HG02884 (cell line): Measurements from ENCODE around the gene KHDRBS2.

ENCODE experiments used
- ATAC-seq: cut with Tn5 transposase; IDR thresholded peaks from one replicate; pipeline ENCODE4 v1.9.1; 2021; ENCODE audit warnings: mild to moderate bottlenecking, moderate library complexity; ENCODE audit not compliant: unreplicated experiment

KHDRBS2 gene

DNA sequence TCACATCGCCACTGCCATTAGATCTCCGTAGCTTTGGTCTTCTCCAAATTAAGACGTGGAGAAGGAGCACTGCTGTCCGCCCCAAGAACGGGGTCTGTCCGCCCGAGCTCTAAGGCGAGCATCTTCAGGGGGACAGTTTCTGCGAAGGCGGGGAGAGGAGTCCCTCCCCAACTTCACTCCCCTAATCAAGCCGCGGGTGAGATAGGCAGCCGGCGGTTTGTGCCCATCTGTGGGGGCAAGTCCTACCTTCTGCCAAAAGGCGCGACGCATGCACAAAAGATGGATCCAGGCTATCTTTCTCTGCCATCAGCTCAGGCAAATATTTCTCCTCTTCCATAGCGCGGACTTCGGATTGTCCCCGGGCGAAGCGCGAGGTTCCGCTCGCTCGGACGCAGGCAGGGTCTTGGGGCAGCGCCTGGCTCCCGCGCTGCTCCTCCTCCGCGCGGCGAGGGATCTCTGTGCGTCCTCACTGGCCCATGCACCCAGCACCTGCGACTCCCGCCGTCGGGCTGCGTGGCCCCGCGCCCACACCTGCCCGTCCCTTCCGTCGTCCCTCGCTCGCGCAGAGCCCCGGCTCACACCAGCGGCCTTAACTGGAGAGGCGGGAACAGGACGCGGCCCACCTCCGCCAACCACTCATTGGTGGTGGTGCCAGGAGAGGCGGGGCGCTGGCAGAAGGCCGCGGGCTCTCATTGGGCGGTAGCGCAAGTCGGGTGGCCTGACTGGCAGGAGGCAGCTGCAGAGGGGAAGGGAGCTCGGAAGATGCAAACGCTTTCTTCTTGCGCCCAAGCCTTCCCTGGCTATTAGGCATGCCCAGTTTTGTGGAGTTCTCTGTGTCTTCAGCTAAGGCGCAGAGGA, at the start of gene KHDRBS2:
TSS of gene KHDRBS2 (minus strand) at position 614 of the 858 bp plus-strand sequence.
- ATAC-seq: peak; percentile 100

GRCh38 chr6:62328607-62329006, 42.6 kb upstream of the KHDRBS2 start:
- ATAC-seq: no peak

DNA sequence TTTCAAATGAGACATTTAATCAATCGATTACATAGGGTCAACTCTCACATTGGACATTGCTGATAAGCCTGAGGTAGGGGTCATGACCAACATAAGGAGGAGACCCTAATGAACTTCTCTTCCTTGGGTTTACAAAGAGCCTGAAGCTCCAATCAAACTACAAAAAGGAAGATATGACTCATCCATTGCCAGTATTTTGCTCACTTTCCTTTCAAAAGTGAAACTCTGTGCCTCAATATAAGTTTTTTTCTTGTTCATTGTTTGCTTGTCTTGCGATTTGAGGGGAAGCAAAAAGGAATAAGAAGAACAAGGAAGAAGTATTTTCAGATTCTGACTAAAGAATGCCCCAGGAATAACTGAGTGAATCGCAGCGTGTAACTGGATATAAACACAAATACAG, 38.8 kb upstream of the KHDRBS2 start:
- no peak for ATAC-seq

GRCh38 chr6:62323818-62324431, 37.9 kb upstream of the KHDRBS2 start:
- ATAC-seq: no peak

DNA sequence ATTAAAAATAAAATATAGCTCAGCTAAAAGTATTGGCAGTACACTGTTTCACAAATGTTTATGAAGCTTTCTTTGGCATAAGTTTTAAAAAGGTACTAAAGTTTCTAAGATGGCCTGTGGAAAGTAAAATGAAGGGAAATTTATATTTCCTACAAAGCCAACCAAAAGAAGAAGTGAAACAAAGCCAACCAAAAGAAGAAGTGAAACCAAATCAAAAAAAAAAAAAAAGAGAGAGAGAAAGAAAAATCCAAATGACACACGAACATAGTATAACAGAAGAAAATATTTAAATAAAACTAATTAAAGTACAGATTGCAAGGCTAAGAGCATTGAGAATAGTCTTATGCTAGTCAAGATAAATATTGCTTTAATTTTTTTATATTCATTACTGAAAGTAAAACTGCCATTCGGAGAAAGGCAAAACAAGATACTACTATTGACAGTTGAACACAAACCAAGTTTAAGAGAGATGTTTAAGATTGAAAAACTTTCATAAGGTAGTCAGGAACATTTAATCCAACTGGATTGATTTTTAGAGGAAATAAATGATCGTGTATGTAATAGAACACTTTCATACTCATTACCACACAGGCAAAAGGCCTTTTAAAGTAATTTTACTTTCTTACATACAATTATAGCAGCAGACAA, 12.8 kb upstream of the KHDRBS2 start:
- ATAC-seq: peak; percentile 88

DNA sequence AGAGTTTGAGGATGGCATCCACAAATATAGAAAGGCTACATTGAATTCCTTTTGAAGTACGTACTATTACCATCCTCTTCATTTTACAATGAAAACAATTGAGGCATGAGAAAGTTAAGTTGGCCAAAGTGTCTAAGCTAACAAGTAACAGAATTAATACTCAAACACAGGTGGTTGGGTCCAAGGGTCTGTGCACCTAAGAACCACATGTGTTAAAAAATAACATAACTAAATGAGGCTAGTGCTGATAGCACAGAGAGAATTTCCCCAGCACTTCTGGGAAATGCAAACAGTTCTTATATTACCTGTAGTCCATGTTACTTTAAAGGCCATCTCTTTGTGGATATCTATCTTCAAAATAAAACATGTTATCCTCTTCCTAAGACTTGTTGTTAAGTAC, 10.5 kb upstream of the KHDRBS2 start:
- ATAC-seq: no peak

DNA sequence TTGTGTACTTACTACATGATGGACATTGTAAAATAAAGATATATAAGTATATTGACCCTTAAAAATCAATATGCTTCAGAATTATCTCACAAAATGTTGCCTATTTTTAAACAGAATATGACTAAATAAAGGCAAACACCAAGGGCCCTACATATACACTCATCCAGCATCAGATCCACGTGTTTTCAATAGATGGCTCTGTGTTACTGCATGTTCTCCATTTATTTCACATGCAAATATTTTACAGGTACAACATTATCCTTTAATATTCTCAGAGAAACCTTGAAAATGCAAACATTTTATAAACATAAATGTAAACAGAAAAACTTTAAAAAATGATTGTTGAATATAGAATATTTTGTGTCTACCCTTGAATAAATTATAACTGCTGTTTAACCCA, 2.9 kb upstream of the KHDRBS2 start:
- ATAC-seq: no peak

DNA sequence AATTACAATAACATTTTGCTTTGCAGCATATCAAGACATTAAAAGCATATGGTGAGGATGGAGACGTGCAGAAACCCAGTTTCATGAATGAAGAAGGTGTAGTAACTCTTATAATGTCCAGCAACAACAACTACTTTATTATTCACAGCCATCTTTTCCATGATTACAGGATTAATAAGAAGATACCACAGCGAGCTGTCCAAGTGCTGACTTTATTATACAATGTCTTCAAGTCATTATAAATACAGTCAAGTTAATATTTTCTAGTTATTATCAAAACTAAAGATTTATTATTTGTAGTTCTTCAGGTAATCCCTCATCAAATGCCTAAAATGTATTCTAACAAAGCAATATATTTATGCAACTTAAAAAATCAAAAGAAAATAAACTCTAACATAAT, 2.5 kb upstream of the KHDRBS2 start:
- no peak for ATAC-seq

DNA sequence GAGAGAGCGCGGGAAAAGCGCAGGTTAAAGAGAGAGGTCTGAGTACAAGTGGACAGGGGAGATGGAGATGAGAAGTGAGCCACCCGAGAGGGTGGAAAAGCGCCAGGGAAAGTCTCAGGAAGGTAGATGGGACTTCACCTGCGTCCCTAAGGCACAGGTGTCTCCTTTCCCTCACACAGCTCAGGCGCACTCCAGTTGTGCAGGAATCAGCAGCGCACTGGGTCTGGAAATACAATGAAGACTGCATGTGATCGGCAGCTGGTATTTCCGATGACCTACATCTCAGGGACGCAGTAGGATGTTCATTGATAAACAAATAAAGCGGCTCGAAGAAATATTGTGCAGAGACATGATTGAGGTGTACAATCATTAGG, 432 bp upstream of the KHDRBS2 start:
- ATAC-seq: no peak

GRCh38 chr6:62284725-62285124, 1.3 kb downstream of the KHDRBS2 start:
- ATAC-seq: no peak

DNA sequence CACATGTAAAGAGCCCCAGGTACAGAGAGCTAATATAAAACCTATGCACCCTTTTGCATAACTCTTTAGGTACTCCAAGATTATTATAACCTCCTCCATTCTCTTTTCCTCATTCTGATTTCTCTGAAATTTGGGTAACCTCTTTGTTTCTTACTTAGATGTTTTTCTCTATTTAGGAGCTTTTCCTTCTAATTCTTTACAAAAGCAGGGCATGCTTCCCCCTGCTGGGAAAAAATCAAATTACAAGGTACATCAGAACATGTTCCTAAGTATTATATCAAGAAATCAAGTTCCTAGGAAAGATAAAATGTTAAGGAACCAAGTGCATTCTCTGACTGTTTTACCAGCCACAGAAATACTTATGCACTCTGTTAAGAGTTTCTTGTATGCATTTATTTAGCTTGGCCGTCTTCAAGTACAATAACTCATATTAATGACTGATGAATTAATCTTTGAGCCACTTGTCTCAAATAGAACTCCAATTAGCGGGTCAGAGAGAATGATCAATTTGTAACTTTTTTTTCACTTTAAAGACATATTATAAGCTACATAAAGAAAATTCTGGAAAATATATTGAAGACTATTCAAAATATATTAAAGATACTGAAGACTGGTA, 2.1 kb downstream of the KHDRBS2 start:
- no peak for ATAC-seq

DNA sequence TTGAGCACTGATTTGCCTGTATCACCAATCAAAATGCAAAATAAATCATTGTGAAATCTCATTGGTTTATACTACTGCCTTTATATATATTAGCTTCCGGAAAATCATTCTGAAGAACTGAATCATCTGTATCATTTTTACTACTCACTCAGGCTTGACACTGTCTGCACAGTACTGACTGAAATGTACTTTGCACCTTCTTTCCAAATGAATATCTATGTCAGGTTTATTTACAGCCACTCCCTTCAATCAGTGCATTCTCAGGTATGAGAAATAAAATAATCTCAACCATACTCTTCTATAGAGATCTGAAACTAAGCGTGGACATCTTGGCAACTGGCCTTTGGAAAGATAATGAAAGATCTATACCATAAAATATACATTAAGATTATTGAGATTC, 2.7 kb downstream of the KHDRBS2 start:
- no peak for ATAC-seq

- no peak for ATAC-seq
Measured at GRCh38 chr6:62280099-62280498, 5.9 kb downstream of the KHDRBS2 start.

- no peak for ATAC-seq
Measured at GRCh38 chr6:62272114-62272513, 13.9 kb downstream of the KHDRBS2 start.

GRCh38 chr6:62265906-62266525, 20.0 kb downstream of the KHDRBS2 start:
- ATAC-seq: no peak

- ATAC-seq: no peak
Measured at GRCh38 chr6:62262283-62262682, 23.7 kb downstream of the KHDRBS2 start.

DNA sequence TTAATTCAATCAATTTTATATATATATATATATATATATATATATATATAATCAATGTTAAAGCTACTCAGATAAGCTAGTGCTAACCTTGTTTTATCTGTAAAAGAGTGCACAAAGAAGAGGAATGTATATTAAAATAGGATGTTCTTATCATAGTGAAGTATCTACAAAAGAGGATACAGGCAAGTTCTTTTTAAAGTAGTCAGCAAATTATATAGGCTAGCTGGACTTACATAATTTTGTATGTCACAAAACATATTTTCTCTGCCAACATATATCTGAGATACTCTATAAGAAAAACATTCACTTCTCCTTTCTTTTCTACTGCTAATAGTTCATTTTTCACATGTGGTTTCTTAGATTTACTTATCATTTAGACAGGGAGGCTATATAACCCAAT, 39.9 kb downstream of the KHDRBS2 start:
- ATAC-seq: no peak

- ATAC-seq: no peak
Measured at GRCh38 chr6:62236784-62237183, 49.2 kb downstream of the KHDRBS2 start.

DNA sequence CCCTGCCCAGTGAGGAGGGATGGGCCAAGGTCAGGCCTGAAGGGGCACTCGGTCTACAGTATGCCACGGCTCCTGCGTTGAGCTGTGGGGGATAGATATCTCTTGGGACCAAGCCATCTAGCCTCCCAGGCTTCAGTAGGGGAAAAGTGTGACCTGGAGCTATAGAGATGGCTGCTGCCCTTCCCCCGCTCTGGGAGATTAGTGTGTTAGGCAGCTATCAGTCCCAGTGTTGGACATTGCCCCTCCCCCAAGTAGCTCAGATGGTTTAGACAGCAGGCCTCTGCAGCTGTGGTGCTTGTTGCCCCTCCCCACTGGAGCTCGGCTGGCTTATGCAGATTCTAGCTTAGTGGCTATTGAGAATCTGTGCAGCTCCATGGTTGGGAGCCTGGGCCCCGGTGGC, 56.8 kb downstream of the KHDRBS2 start:
- no peak for ATAC-seq

DNA sequence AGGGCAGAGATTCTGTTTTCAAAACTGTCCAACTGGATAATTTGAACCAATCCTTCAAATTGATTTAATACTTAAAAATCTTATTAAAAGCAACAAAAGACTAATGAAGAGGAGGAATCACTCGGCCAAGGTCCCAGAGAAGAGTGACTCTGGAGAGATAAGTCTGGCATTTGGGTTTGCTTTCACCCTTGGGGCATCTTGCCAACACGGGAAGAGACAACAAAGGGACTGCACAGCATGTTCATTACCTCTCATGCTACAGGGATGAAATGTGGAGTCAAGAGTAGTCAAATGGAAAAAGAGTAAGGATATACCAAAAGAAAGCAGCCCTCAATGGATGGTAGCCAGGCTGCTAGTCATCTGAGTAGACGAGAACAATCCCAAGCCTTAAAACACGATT, 68.2 kb downstream of the KHDRBS2 start:
- ATAC-seq: no peak

- no peak for ATAC-seq
Measured at GRCh38 chr6:62202078-62202477, 83.9 kb downstream of the KHDRBS2 start.
